Measurements from ENCODE around the gene ACBD6.

ACBD6 gene

GRCh38 chr1:180256341-180257027 is 245.9 kb downstream of the ACBD6 start:
- DNase-seq (ENCODE audit: low spot score), result no peak

- DNase-seq (ENCODE audit: low spot score), result no peak
Observed at GRCh38 chr1:180255536-180256340, 246.6 kb downstream of the ACBD6 start.

- DNase-seq (ENCODE audit: low spot score), result no peak
Observed at GRCh38 chr1:180254854-180255253, 247.5 kb downstream of the ACBD6 start.

GRCh38 chr1:180254496-180254819 is 247.9 kb downstream of the ACBD6 start:
- DNase-seq (ENCODE audit: low spot score), result no peak

- DNase-seq (ENCODE audit: low spot score), result no peak
Observed at GRCh38 chr1:180253585-180254495, 248.5 kb downstream of the ACBD6 start.

- DNase-seq (ENCODE audit: low spot score), result no peak
Observed at GRCh38 chr1:180252638-180253536, 249.5 kb downstream of the ACBD6 start.

GRCh38 chr1:180251526-180252305 is 250.7 kb downstream of the ACBD6 start:
- no peak for DNase-seq (ENCODE audit: low spot score)

- DNase-seq (ENCODE audit: low spot score), result no peak
Observed at GRCh38 chr1:180250883-180251509, 251.4 kb downstream of the ACBD6 start.

GRCh38 chr1:180250499-180250770 is 251.9 kb downstream of the ACBD6 start:
- no peak for DNase-seq (ENCODE audit: low spot score)

- no peak for DNase-seq (ENCODE audit: low spot score)
Observed at GRCh38 chr1:180249725-180250498, 252.5 kb downstream of the ACBD6 start.

GRCh38 chr1:180248731-180249681 is 253.4 kb downstream of the ACBD6 start:
- no peak for DNase-seq (ENCODE audit: low spot score)

- DNase-seq (ENCODE audit: low spot score), result no peak
Observed at GRCh38 chr1:180248176-180248575, 254.2 kb downstream of the ACBD6 start.

GRCh38 chr1:180247580-180247979 is 254.8 kb downstream of the ACBD6 start:
- DNase-seq (ENCODE audit: low spot score), result no peak

- DNase-seq (ENCODE audit: low spot score), result no peak
Observed at GRCh38 chr1:180247061-180247460, 255.3 kb downstream of the ACBD6 start.

- DNase-seq (ENCODE audit: low spot score), result no peak
Observed at GRCh38 chr1:180246579-180246978, 255.8 kb downstream of the ACBD6 start.

- no peak for DNase-seq (ENCODE audit: low spot score)
Observed at GRCh38 chr1:180244840-180245239, 257.5 kb downstream of the ACBD6 start.

GRCh38 chr1:180243517-180244221 is 258.7 kb downstream of the ACBD6 start:
- DNase-seq (ENCODE audit: low spot score), result no peak

All from globus pallidus (tissue), 1 donor.